ENCODE data around the gene ZNF536. TPM values are rescaled to one million over a fixed set of nuclear protein-coding genes. Genes with fewer than 3 reads are reported as not detected.
"Not testable (repeated sequence)": the region's sequence is repeated elsewhere in the genome, so short reads cannot be mapped to it uniquely, and the experiment has no call there.

ZNF536 gene
- total RNA-seq, 1 experiment from 2014 or later: 2.7 TPM

DNA sequence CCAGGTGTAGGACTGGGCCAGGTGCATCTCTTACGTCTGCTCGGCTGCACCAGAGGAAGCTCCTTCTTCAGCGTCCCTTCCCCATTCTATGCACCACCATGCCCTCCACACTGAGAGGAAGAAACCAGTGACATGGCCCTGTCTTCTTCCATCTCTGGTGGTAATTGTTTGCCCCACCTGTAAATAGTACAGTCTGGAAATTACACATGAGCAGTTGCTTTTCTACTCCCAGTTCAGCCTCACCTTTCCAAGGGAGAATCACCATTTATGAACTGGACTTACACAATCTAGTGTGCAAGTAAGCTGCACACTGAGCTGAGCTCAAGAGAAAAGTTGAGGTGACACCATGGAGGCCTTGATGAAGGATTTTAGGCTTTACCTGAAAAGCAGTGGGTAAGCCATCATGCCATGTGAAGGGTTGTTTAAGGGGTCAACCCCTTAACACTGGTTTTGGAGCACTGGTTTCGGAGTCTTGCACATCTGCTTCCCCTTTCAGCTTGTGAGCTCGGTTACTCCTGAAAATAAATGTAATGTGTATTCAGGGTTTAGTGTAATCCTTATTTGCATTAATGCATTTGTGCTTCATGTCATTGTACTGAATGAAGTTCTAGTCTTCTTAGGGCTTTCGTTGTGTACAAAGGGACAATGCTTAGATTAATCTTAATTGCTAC, 22.4 kb downstream of the ZNF536 start:
- DNase-seq (ENCODE audit: low read depth, low spot score): no peak
- in situ Hi-C loops (cut with HindIII; ENCODE audit: low pct_unique_long_range_greater_than_20kb, low sequenced_read_pairs): no loop called here

DNA sequence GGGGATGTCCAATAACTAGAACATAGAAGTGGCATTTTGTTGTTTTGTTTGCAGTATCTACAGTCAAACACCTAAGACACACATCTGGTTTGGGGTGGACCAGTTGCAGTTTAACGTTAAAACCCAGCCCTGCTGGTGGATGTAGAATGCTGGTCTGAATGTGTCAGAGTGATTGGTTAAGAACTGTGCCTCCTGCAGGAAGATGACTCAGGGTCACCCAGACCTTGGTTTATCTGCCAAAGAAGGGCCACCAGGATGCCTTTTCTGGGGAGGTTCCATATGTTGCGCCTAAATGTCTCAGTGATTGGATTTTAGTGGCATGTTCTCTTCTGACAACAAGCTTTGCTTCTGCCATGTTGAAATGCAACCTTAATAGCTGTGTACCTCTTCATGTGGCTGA, 23.1 kb downstream of the ZNF536 start:
- DNase-seq (ENCODE audit: low read depth, low spot score): no peak
- in situ Hi-C loops (cut with HindIII; ENCODE audit: low pct_unique_long_range_greater_than_20kb, low sequenced_read_pairs): no loop called here

DNA sequence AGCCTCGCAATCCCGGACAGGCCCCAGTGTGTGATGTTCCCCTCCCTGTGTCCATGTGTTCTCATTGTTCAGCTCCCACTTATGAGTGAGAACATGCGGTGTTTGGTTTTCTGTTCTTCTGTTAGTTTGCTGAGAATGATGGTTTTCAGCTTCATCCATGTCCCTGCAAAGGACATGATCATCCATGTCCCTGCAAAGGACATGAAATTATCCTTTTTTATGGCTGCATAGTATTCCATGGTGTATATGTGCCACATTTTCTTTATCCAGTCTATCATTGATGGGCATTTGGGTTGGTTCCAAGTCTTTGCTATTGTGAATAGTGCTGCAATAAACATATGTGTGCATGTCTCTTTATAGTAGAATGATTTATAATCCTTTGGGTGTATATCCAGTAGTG, 26.4 kb downstream of the ZNF536 start:
- in situ Hi-C loops (cut with HindIII; ENCODE audit: low pct_unique_long_range_greater_than_20kb, low sequenced_read_pairs); DNase-seq (ENCODE audit: low read depth, low spot score): not testable (repeated sequence)

DNA sequence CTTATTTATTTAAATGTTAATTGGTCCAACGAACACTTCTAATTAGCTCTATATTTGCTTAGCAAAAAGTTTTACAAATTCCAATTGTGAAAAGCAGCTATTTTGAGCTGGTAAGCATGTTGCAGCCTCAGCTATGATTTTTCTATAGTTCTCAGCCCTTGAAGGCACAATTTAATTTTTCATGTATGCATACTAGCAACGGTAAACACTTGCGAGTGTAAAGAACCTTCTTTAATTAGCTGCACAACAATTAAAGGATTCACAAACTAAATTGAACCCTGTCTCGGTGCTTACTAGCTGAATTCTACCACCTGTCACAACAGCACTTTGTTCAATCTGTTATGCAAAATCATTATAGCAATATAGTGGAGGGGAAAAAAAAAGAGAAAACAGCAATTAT, 29.8 kb downstream of the ZNF536 start:
- in situ Hi-C loops (cut with HindIII; ENCODE audit: low pct_unique_long_range_greater_than_20kb, low sequenced_read_pairs): no loop called here
- DNase-seq (ENCODE audit: low read depth, low spot score): no peak

DNA sequence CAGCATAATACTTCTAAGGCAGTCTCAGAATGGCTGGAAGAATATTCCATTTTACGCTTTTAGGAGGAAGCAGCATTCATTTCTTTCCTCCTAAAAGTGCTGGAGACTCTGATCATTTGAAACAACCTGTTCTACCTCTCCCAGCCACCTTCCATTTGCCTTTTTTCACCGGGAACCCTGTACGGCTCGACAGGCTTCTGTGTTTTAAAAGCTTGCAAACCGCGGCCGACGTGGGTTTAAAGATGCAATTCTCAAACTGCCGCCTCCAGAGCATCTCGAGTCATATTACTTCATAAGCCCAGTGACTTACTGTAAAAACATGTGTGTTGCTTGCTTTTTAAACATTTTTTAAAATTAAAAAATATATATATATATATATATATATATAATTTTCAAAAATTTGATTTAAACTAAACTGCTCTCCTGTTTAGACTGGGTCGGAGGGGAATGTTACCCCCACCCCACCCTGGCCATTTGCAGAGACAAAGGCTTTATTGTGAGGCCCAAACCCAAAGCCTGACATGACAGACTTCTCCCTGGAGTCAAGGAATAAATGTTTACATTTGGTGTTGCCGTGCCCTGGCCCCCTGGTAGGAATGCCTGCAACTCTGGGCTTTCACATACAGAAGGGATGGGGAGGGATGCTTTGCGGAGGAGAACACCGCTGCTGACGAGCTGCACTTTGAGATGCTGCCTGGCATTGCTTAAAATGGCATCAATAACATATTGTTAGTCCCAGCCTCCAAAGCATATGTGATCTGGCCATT, 30.4 kb downstream of the ZNF536 start:
- in situ Hi-C loops (cut with HindIII; ENCODE audit: low pct_unique_long_range_greater_than_20kb, low sequenced_read_pairs): no loop called here

DNA sequence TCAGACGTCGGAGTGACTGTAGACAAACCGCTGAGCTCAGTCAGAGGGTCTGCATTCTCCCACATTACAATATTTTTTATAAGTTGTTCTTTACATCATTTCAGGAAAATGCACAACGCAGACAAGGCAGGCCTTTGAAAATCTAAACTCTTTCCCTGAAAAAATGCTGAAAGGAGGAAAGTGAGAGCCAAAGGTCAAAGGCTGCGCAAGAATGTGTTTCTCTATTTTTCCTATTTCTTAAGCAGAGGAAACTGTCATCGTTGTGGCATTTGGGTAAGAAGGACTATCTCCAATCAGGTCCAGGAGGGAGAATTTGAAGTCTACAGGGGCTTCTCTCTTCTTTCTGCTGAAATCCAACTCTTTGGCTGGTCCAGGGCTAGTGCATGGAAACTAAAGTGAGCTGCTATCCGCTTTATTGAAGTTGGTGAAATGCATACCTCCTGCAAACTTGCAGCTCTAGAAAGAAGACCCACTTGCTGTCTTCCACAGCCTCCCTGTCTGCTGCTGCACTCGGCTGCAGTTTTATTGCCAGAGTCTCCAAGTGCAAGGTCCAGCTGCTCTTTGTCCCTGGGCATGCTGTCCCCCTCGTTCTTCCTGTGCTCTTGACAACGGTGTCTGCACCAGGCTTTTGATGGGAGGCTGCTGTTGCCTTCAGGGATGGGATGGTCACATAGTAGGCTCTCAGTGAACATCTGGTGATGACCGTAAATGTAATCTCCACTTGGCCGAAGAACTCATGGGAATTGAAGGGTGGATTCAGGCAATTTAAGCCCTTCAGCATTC, 31.2 kb downstream of the ZNF536 start:
- in situ Hi-C loops (cut with HindIII; ENCODE audit: low pct_unique_long_range_greater_than_20kb, low sequenced_read_pairs): no loop called here
- DNase-seq (ENCODE audit: low read depth, low spot score): no peak

More for the DNA sequence above, 30.4 kb downstream of the ZNF536 start:
- DNase-seq (ENCODE audit: low read depth, low spot score): no peak

DNA sequence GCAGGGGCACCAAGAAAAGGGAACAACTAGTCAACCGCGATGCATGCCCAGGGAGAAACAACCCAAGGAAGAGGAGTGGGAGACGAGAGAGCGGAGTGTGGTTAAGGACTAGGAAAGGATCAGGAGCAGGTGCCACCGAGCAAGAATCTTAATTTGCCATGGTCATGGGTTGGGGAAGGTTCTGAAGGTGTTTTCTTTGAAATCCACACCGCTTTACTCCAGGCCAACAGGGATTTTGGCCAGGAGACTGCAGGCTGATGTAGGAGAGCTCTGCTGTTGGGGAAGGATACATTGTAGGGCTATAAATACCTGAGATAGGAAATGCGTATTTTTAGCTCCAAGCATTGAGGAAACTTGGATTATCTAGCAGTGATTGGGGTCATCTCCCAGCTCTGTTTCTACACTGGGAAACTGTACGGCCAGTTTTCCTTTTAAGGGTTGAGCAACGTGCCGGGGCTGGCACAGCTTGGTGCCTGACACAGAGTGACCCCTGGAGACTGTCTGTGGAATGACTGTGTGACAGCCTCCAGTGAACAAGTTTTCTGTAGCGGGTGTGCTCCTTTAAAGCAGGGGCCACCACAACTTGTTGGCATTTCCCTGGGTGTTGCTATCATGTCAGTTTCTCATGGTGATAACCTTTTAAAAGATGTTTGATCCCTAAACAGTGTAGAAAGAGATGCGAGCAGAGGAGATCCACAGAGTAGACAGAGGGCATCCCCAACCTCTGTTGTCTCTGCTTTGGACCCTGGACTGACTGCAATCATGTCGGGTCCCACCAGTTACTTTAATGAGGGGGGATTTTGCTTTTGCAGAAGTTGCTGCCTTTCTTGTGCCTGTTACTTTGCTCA, 34.3 kb downstream of the ZNF536 start:
- peak; percentile 49 for DNase-seq (ENCODE audit: low read depth, low spot score)
- in situ Hi-C loops (cut with HindIII; ENCODE audit: low pct_unique_long_range_greater_than_20kb, low sequenced_read_pairs): no loop called here

DNA sequence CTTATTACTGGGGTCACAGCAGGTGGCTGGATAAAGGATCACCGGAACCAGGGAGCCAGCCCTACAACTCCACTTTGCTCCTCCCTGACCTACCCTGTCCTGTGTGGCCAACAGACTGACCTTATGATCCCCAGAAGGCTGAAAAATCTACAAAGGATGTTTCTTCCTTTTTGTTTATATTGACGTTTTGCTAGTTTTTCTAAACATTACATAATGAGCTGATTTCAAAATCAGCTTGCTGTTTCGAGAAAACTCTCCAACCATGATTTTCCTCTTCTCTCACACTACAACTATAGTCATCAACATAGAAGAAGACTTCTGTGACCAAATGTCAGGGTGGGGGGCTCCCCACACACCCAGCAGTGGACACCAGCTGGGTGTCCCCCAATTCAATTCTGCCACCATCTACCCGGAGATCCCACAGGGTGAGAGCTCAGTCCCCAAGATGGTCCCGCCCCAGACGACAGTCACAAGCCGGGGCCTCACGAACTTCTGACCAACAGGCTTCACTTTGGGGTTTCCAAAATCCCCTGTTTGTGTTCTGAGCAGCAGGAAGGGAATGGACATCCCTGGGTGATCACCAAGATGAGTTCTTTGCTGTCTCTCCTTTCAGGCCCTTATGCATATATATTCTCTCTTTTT, 35.0 kb downstream of the ZNF536 start:
- DNase-seq (ENCODE audit: low read depth, low spot score): no peak

DNA sequence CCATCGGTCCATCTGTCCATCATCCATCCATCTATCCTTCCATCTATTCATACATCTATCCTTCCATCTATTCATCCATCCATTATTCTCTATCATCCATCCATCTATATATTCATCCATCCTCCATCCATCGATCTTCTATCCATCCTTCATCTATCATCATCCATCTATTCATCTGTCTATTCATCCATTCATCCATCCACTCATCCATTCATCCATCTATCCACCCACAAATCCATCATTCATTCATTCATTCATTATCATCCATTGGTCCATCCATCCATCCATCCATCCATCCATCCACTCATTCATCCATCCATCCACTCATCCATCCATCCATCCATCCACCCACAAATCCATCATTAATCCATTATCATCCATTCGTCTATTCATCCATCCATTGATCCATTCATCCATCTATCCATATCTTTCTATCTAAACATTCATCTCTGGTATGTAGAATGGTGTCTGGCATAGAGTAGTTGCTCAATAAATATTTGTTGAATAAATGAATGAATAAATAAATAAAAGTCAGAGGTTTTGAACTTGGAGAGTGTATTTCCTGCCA, 36.6 kb downstream of the ZNF536 start:
- in situ Hi-C loops (cut with HindIII; ENCODE audit: low pct_unique_long_range_greater_than_20kb, low sequenced_read_pairs): no loop called here
- DNase-seq (ENCODE audit: low read depth, low spot score): no peak

More for the DNA sequence above, 35.0 kb downstream of the ZNF536 start:
- in situ Hi-C loops (cut with HindIII; ENCODE audit: low pct_unique_long_range_greater_than_20kb, low sequenced_read_pairs): no loop called here

DNA sequence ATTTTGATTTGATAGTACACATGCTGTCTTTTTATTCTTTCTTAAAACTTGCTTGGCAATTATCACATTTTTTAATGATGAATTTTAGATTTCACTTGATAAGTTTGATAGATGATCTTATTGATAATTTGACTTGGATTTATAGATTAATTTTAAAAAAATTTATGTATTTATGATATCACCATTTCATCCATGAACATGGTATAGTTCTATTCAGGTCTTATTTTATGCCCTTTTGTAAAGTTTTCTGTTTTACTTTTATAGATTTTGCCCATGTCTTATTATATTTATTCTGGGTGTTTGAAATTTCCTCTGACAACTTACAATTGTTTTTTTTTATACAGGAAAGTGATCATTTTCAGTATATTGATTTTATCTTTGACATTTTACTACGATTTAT, 39.5 kb downstream of the ZNF536 start:
- DNase-seq (ENCODE audit: low read depth, low spot score): no peak
- in situ Hi-C loops (cut with HindIII; ENCODE audit: low pct_unique_long_range_greater_than_20kb, low sequenced_read_pairs): no loop called here

DNA sequence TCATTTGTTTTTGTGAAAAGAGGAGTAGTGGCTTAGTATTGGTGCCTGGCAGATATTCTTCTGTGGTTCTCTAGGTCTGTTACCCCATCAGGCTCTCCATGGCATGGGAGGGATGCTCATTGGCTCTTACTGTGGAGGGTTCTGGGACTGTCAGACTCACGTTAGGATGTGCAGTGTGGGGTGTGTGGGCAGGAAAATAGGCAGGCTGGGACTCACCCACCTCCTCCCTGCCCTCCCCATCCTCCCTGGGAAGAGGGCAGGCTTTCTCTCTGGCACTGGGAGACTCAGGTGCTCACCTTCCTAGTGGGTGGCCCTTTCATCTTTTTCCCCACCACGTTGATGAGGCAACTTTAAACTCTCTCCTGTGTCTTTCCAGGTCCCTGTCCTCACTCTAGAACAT, 44.2 kb downstream of the ZNF536 start:
- in situ Hi-C loops (cut with HindIII; ENCODE audit: low pct_unique_long_range_greater_than_20kb, low sequenced_read_pairs): no loop called here
- no peak for DNase-seq (ENCODE audit: low read depth, low spot score)

DNA sequence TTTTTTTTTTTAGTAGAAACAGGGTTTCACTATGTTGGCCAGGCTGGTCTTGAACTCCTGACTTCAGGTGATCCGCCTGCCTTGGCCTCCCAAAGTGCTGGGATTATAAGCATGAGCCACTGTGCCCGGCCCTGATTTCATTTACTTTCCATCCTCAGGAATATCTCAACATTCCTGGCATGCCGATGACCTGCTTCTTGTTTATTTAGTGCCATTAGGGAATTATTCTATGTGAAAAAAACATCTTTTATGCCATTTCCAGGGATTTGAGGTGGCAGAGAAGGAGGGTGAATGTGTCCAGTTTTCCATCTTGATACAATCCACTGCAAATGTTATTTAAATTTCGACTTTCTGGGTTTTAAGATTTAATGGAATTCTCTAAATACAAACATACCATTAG, 45.0 kb downstream of the ZNF536 start:
- in situ Hi-C loops (cut with HindIII; ENCODE audit: low pct_unique_long_range_greater_than_20kb, low sequenced_read_pairs); DNase-seq (ENCODE audit: low read depth, low spot score): not testable (repeated sequence)

DNA sequence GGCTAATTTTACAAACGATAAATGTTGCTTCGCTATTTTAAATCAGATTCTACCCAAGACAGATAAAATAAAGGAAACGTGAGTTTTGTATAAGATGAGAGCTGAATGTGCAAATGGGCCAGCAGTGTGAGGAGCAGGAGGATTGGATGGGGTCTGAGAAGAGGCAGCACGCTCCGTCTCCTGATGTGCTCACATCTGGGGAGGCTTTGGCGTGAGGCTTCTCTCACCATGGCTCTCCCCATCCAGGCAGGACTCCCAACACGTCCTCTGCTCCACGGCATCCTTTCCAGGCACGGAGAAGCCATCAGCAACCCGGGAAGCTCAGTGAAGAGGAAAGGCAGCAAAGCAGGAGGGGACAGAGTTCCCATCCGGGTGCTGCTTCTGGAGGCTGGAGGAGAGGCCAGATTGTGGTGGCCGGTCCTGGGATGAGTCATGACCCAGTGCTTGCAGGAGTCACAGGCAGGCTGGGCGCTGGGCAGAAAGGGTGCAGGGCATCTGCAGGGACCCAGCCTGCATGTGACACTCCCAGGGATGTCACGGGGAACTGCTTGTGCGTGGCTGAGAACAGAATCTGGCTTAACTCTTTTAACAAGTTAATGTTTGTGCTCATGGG, 47.5 kb downstream of the ZNF536 start:
- DNase-seq (ENCODE audit: low read depth, low spot score): peak; percentile 7
- in situ Hi-C loops (cut with HindIII; ENCODE audit: low pct_unique_long_range_greater_than_20kb, low sequenced_read_pairs): no loop called here

DNA sequence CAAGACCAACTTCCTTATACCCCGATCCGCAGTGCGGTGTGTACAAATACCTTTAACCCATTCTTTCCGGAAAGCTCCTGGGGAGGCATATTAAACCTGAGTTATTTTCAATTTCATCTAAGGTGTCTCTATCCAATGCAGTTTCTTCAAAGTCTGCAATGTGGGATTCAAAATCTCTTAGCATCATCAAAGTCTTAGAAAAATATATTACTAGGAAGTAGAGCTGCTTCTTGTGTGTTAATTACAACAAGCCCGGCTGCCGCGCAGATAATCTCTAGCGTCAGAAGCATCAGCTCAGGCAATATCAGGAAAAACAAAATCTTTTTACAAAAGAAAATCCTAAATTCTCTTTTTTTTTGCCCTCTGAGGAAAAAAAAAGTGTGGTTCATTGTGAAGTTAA, 48.1 kb downstream of the ZNF536 start:
- in situ Hi-C loops (cut with HindIII; ENCODE audit: low pct_unique_long_range_greater_than_20kb, low sequenced_read_pairs): no loop called here
- DNase-seq (ENCODE audit: low read depth, low spot score): no peak

DNA sequence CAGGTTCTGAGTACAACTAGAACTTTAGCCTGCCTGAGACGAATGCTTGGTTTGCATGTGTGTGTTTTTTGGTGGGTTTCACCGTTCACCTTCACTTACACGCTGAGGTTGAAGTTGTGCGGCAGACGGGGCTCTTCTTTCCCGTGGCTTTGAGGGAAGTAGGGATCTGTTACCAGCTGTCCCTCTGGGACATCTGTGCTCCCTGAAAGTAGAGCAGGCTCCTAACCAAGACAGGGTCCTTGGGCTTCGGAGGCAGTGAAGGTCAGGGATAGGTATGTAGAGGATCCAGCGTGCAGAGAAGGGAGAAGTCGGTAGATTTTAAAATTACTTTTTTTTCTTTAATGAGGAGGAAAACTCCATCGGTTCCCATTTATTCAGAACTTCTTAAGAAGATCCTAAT, 48.7 kb downstream of the ZNF536 start:
- no peak for DNase-seq (ENCODE audit: low read depth, low spot score)
- in situ Hi-C loops (cut with HindIII; ENCODE audit: low pct_unique_long_range_greater_than_20kb, low sequenced_read_pairs): no loop called here

DNA sequence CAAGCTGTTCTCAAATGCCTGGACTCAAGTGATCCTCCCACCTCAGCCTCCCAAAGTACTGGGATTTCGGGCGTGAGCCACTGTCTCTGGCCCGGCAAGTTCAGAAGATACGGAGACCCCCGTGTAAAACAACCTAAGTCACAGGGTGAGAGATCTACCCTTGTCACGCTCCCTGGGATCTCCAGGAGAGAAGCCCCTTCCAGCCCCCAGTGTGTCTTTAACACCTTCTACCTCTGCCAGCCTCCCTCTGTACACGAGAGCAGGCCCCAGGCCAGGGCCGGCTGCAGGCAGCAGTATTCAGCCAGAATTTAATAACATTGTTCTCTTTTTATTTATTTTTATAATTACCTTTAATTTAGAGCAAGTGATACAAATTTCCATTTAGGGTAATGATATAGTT, 49.4 kb downstream of the ZNF536 start:
- in situ Hi-C loops (cut with HindIII; ENCODE audit: low pct_unique_long_range_greater_than_20kb, low sequenced_read_pairs): no loop called here
- DNase-seq (ENCODE audit: low read depth, low spot score): no peak

DNA sequence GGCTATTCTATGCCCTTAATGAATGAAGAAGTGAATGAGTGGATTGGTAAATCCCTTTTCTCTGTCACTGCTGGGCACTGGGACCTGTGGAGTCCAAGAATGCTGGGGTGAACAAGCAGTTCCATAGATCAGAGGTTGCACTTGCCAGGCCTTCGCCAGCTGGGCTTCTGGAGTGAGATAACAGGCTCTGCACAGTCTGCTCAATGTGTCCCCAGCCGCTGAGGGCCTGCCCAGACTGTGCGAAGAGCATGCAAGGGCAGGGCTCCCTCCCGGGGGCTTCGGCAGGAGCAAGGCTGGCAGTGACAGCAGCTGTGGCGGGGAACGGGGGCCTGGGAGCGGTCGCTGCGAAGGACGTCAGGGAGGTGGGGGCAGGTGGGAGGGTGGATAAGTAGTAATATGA, 51.3 kb downstream of the ZNF536 start:
- in situ Hi-C loops (cut with HindIII; ENCODE audit: low pct_unique_long_range_greater_than_20kb, low sequenced_read_pairs): no loop called here

More for the DNA sequence above, 51.3 kb downstream of the ZNF536 start:
- no peak for DNase-seq (ENCODE audit: low read depth, low spot score)

Measured in SK-MEL-5 (cell line).